Measurements from ENCODE around the gene ADAMTS16. TPM values are rescaled to one million over a fixed set of nuclear protein-coding genes. Genes with fewer than 3 reads are reported as not detected.

Gene ADAMTS16
- total RNA-seq, 4 donors from 2014 or later, result not detected

DNA sequence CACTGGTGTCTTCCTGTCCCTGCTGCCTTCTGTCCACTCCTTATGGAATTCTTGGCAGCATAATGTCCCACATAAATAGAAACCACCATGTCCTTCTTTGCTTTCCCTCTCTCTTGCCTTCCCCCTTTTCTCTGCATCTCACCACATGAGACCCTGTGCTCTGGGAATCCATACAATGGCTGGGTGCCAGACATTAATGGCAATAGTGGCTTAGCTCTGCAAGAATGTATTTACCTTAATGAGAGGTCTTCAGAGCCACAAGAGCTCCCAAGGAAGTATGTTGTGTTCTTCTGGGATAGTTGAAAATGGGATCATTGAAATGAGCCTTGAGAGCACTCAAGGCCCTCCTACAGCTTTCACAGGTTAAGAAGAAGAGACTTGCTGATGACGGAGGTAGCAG, 58.7 kb downstream of the ADAMTS16 start:
- in situ Hi-C loops (cut with MboI; ENCODE audit: low sequenced_read_pairs in 4 of 4) (no loop called here), intact Hi-C loops (cut with DNase I; ENCODE audit: low total_unique reads) (no loop called here)
- TF ChIP-seq CTCF (IDR thresholded peaks at IDR 0.05 in 4 of 5, conservative IDR thresholded peaks at IDR 0.05 in 1 of 5) (no peak), POLR2A (IDR thresholded peaks at IDR 0.05) (no peak)
- H3K4me3 ChIP-seq, result no peak overlapping the region
- no peaks in the 10 kb centered on the region for H3K36me3 ChIP-seq
- no peaks in the 10 kb centered on the region for H3K27me3 ChIP-seq
- DNase-seq (no peak), ATAC-seq (no peak)
- no peaks in the 10 kb centered on the region for H3K9me3 ChIP-seq
- no peak overlapping the region for H3K27ac ChIP-seq
- H3K4me1 ChIP-seq, result no peaks in the 10 kb centered on the region

DNA sequence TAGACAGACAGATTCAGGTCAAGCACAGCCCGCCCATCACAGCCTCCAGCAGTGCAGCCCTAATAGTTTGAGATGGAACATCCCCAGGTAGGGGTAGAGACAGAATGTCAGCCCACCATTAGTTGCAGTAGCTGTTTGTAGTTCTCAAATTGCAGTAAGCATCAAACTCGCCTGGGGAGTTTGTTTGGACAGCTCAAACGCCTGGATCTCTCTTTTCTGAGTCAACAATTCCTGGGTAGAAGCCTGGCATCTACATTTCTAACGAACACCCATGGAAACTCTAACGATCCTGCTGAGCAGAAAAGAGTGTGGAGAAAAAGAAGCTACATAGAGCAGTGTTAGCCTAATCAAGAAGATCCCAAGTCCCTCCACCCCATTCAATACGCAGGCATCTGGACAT, 59.4 kb downstream of the ADAMTS16 start:
- Histone ChIP-seq H3K27ac (no peak overlapping the region), H3K4me3 (no peak overlapping the region), H3K9me3 (no peaks in the 10 kb centered on the region), H3K27me3 (no peaks in the 10 kb centered on the region), H3K4me1 (no peaks in the 10 kb centered on the region), H3K36me3 (no peaks in the 10 kb centered on the region)
- in situ Hi-C loops (cut with MboI; ENCODE audit: low sequenced_read_pairs in 4 of 4) (no loop called here), intact Hi-C loops (cut with DNase I; ENCODE audit: low total_unique reads) (no loop called here)
- ATAC-seq (no peak), DNase-seq (no peak)
- TF ChIP-seq CTCF (IDR thresholded peaks at IDR 0.05 in 4 of 5, conservative IDR thresholded peaks at IDR 0.05 in 1 of 5) (no peak), POLR2A (IDR thresholded peaks at IDR 0.05) (no peak)

GRCh38 chr5:5200133-5200532, 60.0 kb downstream of the ADAMTS16 start:
- no peaks in the 10 kb centered on the region for H3K27me3 ChIP-seq
- H3K27ac ChIP-seq, result no peak overlapping the region
- no peaks in the 10 kb centered on the region for H3K9me3 ChIP-seq
- DNase-seq, result no peak
- no peak overlapping the region for H3K4me3 ChIP-seq
- in situ Hi-C loops (cut with MboI; ENCODE audit: low sequenced_read_pairs in 4 of 4) (no loop called here), intact Hi-C loops (cut with DNase I; ENCODE audit: low total_unique reads) (no loop called here)
- no peaks in the 10 kb centered on the region for H3K36me3 ChIP-seq
- no peaks in the 10 kb centered on the region for H3K4me1 ChIP-seq
- ATAC-seq, result no peak
- no peak for TF ChIP-seq POLR2A (IDR thresholded peaks at IDR 0.05)
- no peak for TF ChIP-seq CTCF (IDR thresholded peaks at IDR 0.05 in 4 of 5, conservative IDR thresholded peaks at IDR 0.05 in 1 of 5)

DNA sequence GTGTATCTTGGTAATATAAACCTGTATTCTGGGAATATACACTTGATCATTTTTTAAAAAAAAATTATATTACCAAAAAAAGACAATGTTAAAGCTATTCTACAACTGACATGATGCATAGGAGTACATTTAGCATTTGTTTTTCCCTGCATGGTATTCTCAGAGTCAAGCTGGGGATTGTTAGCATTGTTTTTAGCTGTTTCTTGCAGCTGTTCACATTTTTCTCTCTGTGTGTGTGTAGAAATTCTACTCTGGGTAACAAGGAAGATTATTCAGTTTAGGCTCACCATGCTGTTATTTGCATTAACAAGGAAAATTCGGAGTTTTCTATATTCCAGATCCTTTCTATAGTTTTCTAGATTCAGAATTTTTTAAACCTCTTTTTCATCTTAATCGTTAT, 62.2 kb downstream of the ADAMTS16 start:
- TF ChIP-seq POLR2A (IDR thresholded peaks at IDR 0.05), result no peak
- no peak for TF ChIP-seq CTCF (IDR thresholded peaks at IDR 0.05 in 4 of 5, conservative IDR thresholded peaks at IDR 0.05 in 1 of 5)
- Histone ChIP-seq H3K9me3 (no peaks in the 10 kb centered on the region), H3K27ac (no peak overlapping the region), H3K36me3 (no peaks in the 10 kb centered on the region), H3K27me3 (no peaks in the 10 kb centered on the region), H3K4me1 (no peaks in the 10 kb centered on the region), H3K4me3 (no peak overlapping the region)
- ATAC-seq (no peak), DNase-seq (no peak)
- in situ Hi-C loops (cut with MboI; ENCODE audit: low sequenced_read_pairs in 4 of 4), result no loop called here
- intact Hi-C loops (cut with DNase I; ENCODE audit: low total_unique reads), result no loop called here

- intact Hi-C loops (cut with DNase I; ENCODE audit: low total_unique reads), result no loop called here
- Histone ChIP-seq H3K36me3 (no peaks in the 10 kb centered on the region), H3K27me3 (no peaks in the 10 kb centered on the region), H3K27ac (no peak overlapping the region), H3K4me1 (no peaks in the 10 kb centered on the region), H3K4me3 (no peak overlapping the region), H3K9me3 (no peaks in the 10 kb centered on the region)
- TF ChIP-seq POLR2A (IDR thresholded peaks at IDR 0.05) (no peak), CTCF (IDR thresholded peaks at IDR 0.05 in 4 of 5, conservative IDR thresholded peaks at IDR 0.05 in 1 of 5) (no peak)
- in situ Hi-C loops (cut with MboI; ENCODE audit: low sequenced_read_pairs in 4 of 4), result no loop called here
- no peak for ATAC-seq
- no peak for DNase-seq
Observed at GRCh38 chr5:5203451-5203850, 63.3 kb downstream of the ADAMTS16 start.
